Measurements from ENCODE around the gene PCYOX1L.

DNA sequence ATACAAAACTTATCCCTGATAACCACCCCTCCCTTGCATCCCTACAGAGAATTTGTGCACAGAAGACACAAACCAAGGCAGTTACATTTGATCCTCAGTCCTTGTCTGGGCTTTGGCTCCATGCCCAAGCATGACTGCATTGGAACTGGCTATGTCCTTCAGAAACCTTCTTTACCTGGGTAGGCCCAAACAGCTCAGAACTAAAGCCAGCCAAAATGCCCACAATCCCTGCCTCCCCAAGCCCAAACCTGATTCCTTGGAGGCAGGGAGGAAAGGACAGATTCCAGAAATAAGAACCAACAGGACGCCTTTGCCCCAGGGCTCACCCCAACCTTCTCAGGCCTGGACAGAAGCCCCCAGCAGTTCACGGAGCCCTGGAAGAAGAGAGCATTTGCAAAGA is 13.0 kb downstream of the PCYOX1L start:
- TF ChIP-seq POLR2A (IDR thresholded peaks at IDR 0.05) = no peak
- TF ChIP-seq, protein P1, sequence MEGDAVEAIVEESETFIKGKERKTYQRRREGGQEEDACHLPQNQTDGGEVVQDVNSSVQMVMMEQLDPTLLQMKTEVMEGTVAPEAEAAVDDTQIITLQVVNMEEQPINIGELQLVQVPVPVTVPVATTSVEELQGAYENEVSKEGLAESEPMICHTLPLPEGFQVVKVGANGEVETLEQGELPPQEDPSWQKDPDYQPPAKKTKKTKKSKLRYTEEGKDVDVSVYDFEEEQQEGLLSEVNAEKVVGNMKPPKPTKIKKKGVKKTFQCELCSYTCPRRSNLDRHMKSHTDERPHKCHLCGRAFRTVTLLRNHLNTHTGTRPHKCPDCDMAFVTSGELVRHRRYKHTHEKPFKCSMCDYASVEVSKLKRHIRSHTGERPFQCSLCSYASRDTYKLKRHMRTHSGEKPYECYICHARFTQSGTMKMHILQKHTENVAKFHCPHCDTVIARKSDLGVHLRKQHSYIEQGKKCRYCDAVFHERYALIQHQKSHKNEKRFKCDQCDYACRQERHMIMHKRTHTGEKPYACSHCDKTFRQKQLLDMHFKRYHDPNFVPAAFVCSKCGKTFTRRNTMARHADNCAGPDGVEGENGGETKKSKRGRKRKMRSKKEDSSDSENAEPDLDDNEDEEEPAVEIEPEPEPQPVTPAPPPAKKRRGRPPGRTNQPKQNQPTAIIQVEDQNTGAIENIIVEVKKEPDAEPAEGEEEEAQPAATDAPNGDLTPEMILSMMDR (IDR thresholded peaks at IDR 0.05 in 8 of 11, conservative IDR thresholded peaks at IDR 0.05 in 3 of 11) = no peak

All from spleen (tissue), 7 donors.